GM19452 (cell line): ENCODE measurements around the gene EEIG2.
A peak's percentile ranks its signal among the peaks of the same experiment; 100 is the strongest.
"Not testable (repeated sequence)": the region's sequence is repeated elsewhere in the genome, so short reads cannot be mapped to it uniquely, and the experiment has no call there.

ENCODE experiments used
- ATAC-seq: cut with Tn5 transposase; IDR thresholded peaks from one replicate; pipeline ENCODE4 v1.9.1; 2021; ENCODE audit not compliant: unreplicated experiment

The EEIG2 gene

GRCh38 chr1:108559215-108560186 is at the start of gene EEIG2:
EEIG2 (plus strand) TSS chr1:108560100; CDS start chr1:108560429, 329 bp downstream.
- peak; percentile 78 for ATAC-seq

- no peak for ATAC-seq
These were observed 48.1 kb upstream of the EEIG2 start for GRCh38 chr1:108511764-108512163.

GRCh38 chr1:108512239-108513043 is 47.5 kb upstream of the EEIG2 start:
- no peak for ATAC-seq

- no peak for ATAC-seq
These were observed 46.9 kb upstream of the EEIG2 start for GRCh38 chr1:108513044-108513415.

- not testable (repeated sequence) for ATAC-seq
These were observed 46.0 kb upstream of the EEIG2 start for GRCh38 chr1:108513914-108514313.

GRCh38 chr1:108517301-108517897 is 42.5 kb upstream of the EEIG2 start:
- ATAC-seq = not testable (repeated sequence)

- ATAC-seq = no peak
These were observed 37.9 kb upstream of the EEIG2 start for GRCh38 chr1:108521990-108522393.

GRCh38 chr1:108523829-108524228 is 36.1 kb upstream of the EEIG2 start:
- no peak for ATAC-seq

GRCh38 chr1:108524676-108525075 is 35.2 kb upstream of the EEIG2 start:
- ATAC-seq = no peak

- no peak for ATAC-seq
These were observed 32.8 kb upstream of the EEIG2 start for GRCh38 chr1:108527135-108527534.

- no peak for ATAC-seq
These were observed 32.1 kb upstream of the EEIG2 start for GRCh38 chr1:108527837-108528236.

- ATAC-seq = no peak
These were observed 28.5 kb upstream of the EEIG2 start for GRCh38 chr1:108531444-108531843.

- ATAC-seq = no peak
These were observed 27.2 kb upstream of the EEIG2 start for GRCh38 chr1:108532730-108533129.

- ATAC-seq = no peak
These were observed 26.4 kb upstream of the EEIG2 start for GRCh38 chr1:108533351-108534083.

- no peak for ATAC-seq
These were observed 25.1 kb upstream of the EEIG2 start for GRCh38 chr1:108534759-108535158.

GRCh38 chr1:108535315-108535897 is 24.5 kb upstream of the EEIG2 start:
- not testable (repeated sequence) for ATAC-seq

- not testable (repeated sequence) for ATAC-seq
These were observed 23.9 kb upstream of the EEIG2 start for GRCh38 chr1:108536021-108536420.

GRCh38 chr1:108536791-108537190 is 23.1 kb upstream of the EEIG2 start:
- ATAC-seq = not testable (repeated sequence)

- ATAC-seq = no peak
These were observed 21.9 kb upstream of the EEIG2 start for GRCh38 chr1:108537976-108538375.

GRCh38 chr1:108540977-108541376 is 18.9 kb upstream of the EEIG2 start:
- ATAC-seq = no peak
